A549 (cell line): ENCODE results near the gene ELL2. TPM values are rescaled to one million over a fixed set of nuclear protein-coding genes. Genes with fewer than 3 reads are reported as not detected.
"Not testable (repeated sequence)": the region's sequence is repeated elsewhere in the genome, so short reads cannot be mapped to it uniquely, and the experiment has no call there.

Experiments
- ATAC-seq, 2 experiments: fragments of 200-7000 bp in 1 of 2; fragments of >200 bp in 1 of 2; cut with Nextera tagmentation in 1 of 2; cut with Tn5 transposase in 1 of 2; 3 replicates each; pipeline versions ENCODE4 v1.8.0 to v1.9.1; 2018 to 2020; ENCODE audit warnings: mild to moderate bottlenecking in 1 of 2, moderate library complexity in 1 of 2
- CTCF ChIA-PET: fragments of 300-600 bp; sonication (Branson Sonifier 250); formaldehyde crosslinking; extraction: SDS; loops from one replicate; lab custom pipeline; 2021; ENCODE audit warnings: antibody characterized with exemption, inconsistent platforms; lab: Yijun Ruan, JAX
- POLR2A ChIA-PET: fragments of 350-600 bp; formaldehyde crosslinking; extraction: SDS; loops from one replicate; lab custom pipeline; 2021; ENCODE audit warnings: antibody characterized with exemption, inconsistent platforms; lab: Yijun Ruan, JAX
- DNase-seq, 2 experiments: peaks; one replicate each; pipeline versions ENCODE4 v3.0.0 to v3.0.0-alpha.2; 2011 to 2016; ENCODE audit warnings: low read depth in 1 of 2, low spot score in 1 of 2
- FAIRE-seq: peaks from 2 replicates; lab custom pipeline; 2011; peaks lifted over from hg19 to GRCh38; lab: Jason Lieb, UNC
- H3K27ac ChIP-seq, 2 experiments: fragments of >200 bp; sonication (Bioruptor Twin); formaldehyde crosslinking; 3 replicates each; pipeline ENCODE4 v1.5.1; 2016 to 2017
- H3K4me1 ChIP-seq: fragments of >200 bp; sonication (Bioruptor Twin); formaldehyde crosslinking; 3 replicates; pipeline ENCODE4 v1.6.1; 2016
- H3K4me2 ChIP-seq: fragments of >200 bp; sonication (Bioruptor Twin); formaldehyde crosslinking; 3 replicates; pipeline ENCODE4 v1.6.1; 2016
- H3K4me3 ChIP-seq: fragments of >200 bp; sonication (Bioruptor Twin); formaldehyde crosslinking; 3 replicates; pipeline ENCODE4 v1.5.1; 2016
- H3K9me3 ChIP-seq: fragments of >200 bp; sonication (Bioruptor Twin); formaldehyde crosslinking; 3 replicates; pipeline ENCODE4 v1.6.1; 2016
- BCL3 ChIP-seq: fragments of >200 bp; sonication (Bioruptor Twin); formaldehyde crosslinking; IDR thresholded peaks from 3 replicates; pipeline ENCODE4 v1.6.1; 2016
- CHD4 ChIP-seq: fragments of 200-600 bp; sonication (generic); IDR thresholded peaks from 2 replicates; pipeline ENCODE4 v1.6.1; 2016; ENCODE audit warnings: antibody characterized with exemption, mild to moderate bottlenecking, borderline replicate concordance
- E2F6 ChIP-seq: IDR thresholded peaks from 2 replicates; pipeline ENCODE4 v1.6.1; 2012; ENCODE audit warnings: low read depth, borderline replicate concordance
- FOSL2 ChIP-seq, 2 experiments: fragments of 450-650 bp in 1 of 2; fragments of >200 bp in 1 of 2; sonication (Bioruptor Twin) in 1 of 2; formaldehyde crosslinking; IDR thresholded peaks; 2 replicates each; pipeline versions ENCODE4 v1.5.0 to v1.6.1; 2016 to 2020; ENCODE audit warnings: mild to moderate bottlenecking in 1 of 2, moderate library complexity in 1 of 2
- GATA3 ChIP-seq: IDR thresholded peaks from 2 replicates; pipeline ENCODE4 v1.6.1; 2012; ENCODE audit warnings: borderline replicate concordance
- HMGXB4 ChIP-seq: fragments of 250-450 bp; sonication (Bioruptor Pico); IDR thresholded peaks from 2 replicates; pipeline ENCODE4 v1.5.0; 2021; ENCODE audit warnings: mild to moderate bottlenecking, moderate library complexity, borderline replicate concordance
- HOXB13 ChIP-seq: fragments of 250-450 bp; sonication (Bioruptor Pico); IDR thresholded peaks from 2 replicates; pipeline ENCODE4 v1.5.0; 2020; ENCODE audit warnings: low read depth, mild to moderate bottlenecking, moderate library complexity
- JUN ChIP-seq, 2 experiments: fragments of >200 bp; sonication (Bioruptor Twin); formaldehyde crosslinking; IDR thresholded peaks; 2 replicates in 1 of 2; 3 replicates in 1 of 2; pipeline ENCODE4 v1.6.1; 2016 to 2017
- KDM5A ChIP-seq: fragments of 200-600 bp; sonication (generic); IDR thresholded peaks from 2 replicates; pipeline ENCODE4 v1.6.1; 2016; ENCODE audit warnings: antibody characterized with exemption, mild to moderate bottlenecking
- MAZ ChIP-seq: fragments of 150-350 bp; IDR thresholded peaks from 2 replicates; pipeline ENCODE4 v1.6.1; 2014; ENCODE audit warnings: antibody characterized with exemption, low read depth, low read length, borderline replicate concordance
- NPAS2 ChIP-seq: fragments of 250-450 bp; sonication (Bioruptor Pico); IDR thresholded peaks from 2 replicates; pipeline ENCODE4 v1.8.0; 2022; ENCODE audit warnings: mild to moderate bottlenecking, moderate library complexity, borderline replicate concordance
- POLR2A ChIP-seq: IDR thresholded peaks from 2 replicates; pipeline ENCODE4 v1.6.1; 2012; ENCODE audit warnings: mild to moderate bottlenecking, low read length
- RFX5 ChIP-seq: fragments of 450-650 bp; IDR thresholded peaks from 2 replicates; pipeline ENCODE4 v1.7.1; 2014; ENCODE audit warnings: antibody characterized with exemption, mild to moderate bottlenecking, moderate library complexity
- ZNF302 ChIP-seq: fragments of 250-450 bp; sonication (Bioruptor Pico); IDR thresholded peaks from 2 replicates; pipeline ENCODE4 v1.9.0; 2021; ENCODE audit warnings: inconsistent platforms, mild to moderate bottlenecking, moderate library complexity
- WGBS: methylation state at CpG from one replicate; pipeline ENCODE4 v1.1.6; 2017; ENCODE audit errors: missing lambda C conversion rate; 5-methylcytosine and 5-hydroxymethylcytosine counted together
- polyA plus RNA-seq, 4 experiments: library from polyadenylated mRNA; depleted of rRNA in 3 of 4; stranded (reverse); fragments of >200 nt; fragmentation: RNase III in 1 of 4; extraction: RNeasy Plus Mini Kit Qiagen cat#74134 plus additional on column Dnase treatment in 1 of 4; gene quantifications; 2 replicates in 3 of 4; 3 replicates in 1 of 4; pipeline ENCODE4 v1.2.3, GENCODE V29; 2011 to 2017
- TF ChIP-seq, protein P1 (sequence below): fragments of 250-450 bp; sonication (Bioruptor Pico); IDR thresholded peaks from 2 replicates; pipeline ENCODE4 v1.5.0; 2020; ENCODE audit warnings: low read depth, mild to moderate bottlenecking, moderate library complexity
- TF ChIP-seq, protein P2 (sequence below): fragments of >200 bp; sonication (Bioruptor Twin); formaldehyde crosslinking; IDR thresholded peaks from 3 replicates; pipeline ENCODE4 v1.5.1; 2016

Gene ELL2
- polyA plus RNA-seq, 2 of the 4 experiments (the other 2 are of a cell fraction): 11.8 to 24.2 TPM

GRCh38 chr5:95838556-95838955, 123.1 kb downstream of the ELL2 start (continued):
- no peak for TF ChIP-seq HMGXB4

DNA sequence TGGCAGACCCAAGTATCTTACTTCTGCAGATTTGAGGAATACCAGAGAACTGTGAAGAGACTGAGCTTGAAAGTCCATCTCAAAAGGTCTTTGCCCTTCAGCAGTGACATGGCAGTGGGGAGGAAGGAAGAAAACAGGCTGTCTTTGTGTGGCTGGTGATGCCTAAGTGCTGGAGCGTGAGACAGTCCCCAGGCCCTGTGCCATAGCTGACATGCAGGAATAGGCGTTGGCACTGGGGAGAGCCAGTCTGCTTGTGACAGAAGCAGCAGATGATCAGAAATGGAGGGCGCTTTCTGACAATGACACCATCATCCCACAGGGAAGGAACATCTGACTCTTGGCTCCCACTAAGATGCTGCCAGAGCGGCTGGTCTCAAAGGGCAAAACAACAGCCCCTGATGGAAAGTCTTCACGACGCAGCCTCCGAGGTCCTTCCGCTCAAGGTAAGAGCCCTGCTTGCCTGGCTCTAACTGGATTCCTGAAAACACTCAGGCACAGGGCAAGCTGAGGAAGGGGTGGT, 123.6 kb downstream of the ELL2 start:
- 85% methylated on average over 8 of the region's 8 CpGs for WGBS
- Histone ChIP-seq H3K4me2 (no peak overlapping the region), H3K4me3 (no peak overlapping the region), H3K4me1 (peaks cover 53% of the 10 kb centered on the region), H3K27ac (peak overlapping the region; percentile 38 to 41; a peak in 5 of 6 replicates), H3K9me3 (no peaks in the 10 kb centered on the region)
- no peak for TF ChIP-seq BCL3
- POLR2A ChIA-PET: interaction anchor here (0.5 kb wide), 1 partner anchor 12 kb away, joined by 4 read pairs; no protein-coding TSS in a partner anchor
- CTCF ChIA-PET: interaction anchor here (1.1 to 23.4 kb wide), 7 partner anchors 9 to 194 kb away, joined by 3 to 469 read pairs (median 6); no protein-coding TSS in a partner anchor
- ATAC-seq: no peak
- FAIRE-seq: no peak
- no peak for DNase-seq

GRCh38 chr5:95837492-95837891, 124.2 kb downstream of the ELL2 start:
- DNase-seq (no peak), FAIRE-seq (no peak), ATAC-seq (no peak)
- 89% methylated on average over 5 of the region's 5 CpGs for WGBS
- POLR2A ChIA-PET: interaction anchor here (0.5 kb wide), 1 partner anchor 13 kb away, joined by 4 read pairs; no protein-coding TSS in a partner anchor
- Histone ChIP-seq H3K4me2 (no peak overlapping the region), H3K4me1 (peaks cover 53% of the 10 kb centered on the region), H3K4me3 (no peak overlapping the region), H3K9me3 (no peaks in the 10 kb centered on the region), H3K27ac (peak overlapping the region; percentile 38 to 41; a peak in 3 of 6 replicates)
- TF ChIP-seq FOSL2 (IDR thresholded peaks at IDR 0.05) (no peak), FOSL2 (CRISPR knock-in tag; IDR thresholded peaks at IDR 0.05) (no peak), CHD4 (no peak), HOXB13 (CRISPR knock-in tag) (no peak), POLR2A (no peak), GATA3 (no peak), NPAS2 (CRISPR knock-in tag) (no peak), MAZ (no peak), E2F6 (no peak), RFX5 (no peak), KDM5A (no peak), JUN (IDR thresholded peaks at IDR 0.05) (no peak), ZNF302 (no peak)
- TF ChIP-seq, protein P1, sequence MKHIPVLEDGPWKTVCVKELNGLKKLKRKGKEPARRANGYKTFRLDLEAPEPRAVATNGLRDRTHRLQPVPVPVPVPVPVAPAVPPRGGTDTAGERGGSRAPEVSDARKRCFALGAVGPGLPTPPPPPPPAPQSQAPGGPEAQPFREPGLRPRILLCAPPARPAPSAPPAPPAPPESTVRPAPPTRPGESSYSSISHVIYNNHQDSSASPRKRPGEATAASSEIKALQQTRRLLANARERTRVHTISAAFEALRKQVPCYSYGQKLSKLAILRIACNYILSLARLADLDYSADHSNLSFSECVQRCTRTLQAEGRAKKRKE (CRISPR knock-in tag): no peak
- TF ChIP-seq, protein P2, sequence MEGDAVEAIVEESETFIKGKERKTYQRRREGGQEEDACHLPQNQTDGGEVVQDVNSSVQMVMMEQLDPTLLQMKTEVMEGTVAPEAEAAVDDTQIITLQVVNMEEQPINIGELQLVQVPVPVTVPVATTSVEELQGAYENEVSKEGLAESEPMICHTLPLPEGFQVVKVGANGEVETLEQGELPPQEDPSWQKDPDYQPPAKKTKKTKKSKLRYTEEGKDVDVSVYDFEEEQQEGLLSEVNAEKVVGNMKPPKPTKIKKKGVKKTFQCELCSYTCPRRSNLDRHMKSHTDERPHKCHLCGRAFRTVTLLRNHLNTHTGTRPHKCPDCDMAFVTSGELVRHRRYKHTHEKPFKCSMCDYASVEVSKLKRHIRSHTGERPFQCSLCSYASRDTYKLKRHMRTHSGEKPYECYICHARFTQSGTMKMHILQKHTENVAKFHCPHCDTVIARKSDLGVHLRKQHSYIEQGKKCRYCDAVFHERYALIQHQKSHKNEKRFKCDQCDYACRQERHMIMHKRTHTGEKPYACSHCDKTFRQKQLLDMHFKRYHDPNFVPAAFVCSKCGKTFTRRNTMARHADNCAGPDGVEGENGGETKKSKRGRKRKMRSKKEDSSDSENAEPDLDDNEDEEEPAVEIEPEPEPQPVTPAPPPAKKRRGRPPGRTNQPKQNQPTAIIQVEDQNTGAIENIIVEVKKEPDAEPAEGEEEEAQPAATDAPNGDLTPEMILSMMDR: no peak
- CTCF ChIA-PET: interaction anchor here (0.7 to 23.4 kb wide), 2 partner anchors 10 to 51 kb away, joined by 3 to 469 read pairs; no protein-coding TSS in a partner anchor

GRCh38 chr5:95836971-95837370, 124.7 kb downstream of the ELL2 start:
- Histone ChIP-seq H3K4me2 (0 out of 3 replicates have a peak overlapping the region, but pooled peaks have one; percentile 78), H3K27ac (peak overlapping the region; percentile 26 to 40; a peak in 4 of 6 replicates), H3K4me1 (peaks cover 50% of the 10 kb centered on the region)
- POLR2A ChIA-PET: interaction anchor here (0.5 kb wide), 1 partner anchor 824 kb away, joined by 3 read pairs; no protein-coding TSS in a partner anchor
- WGBS: 92% methylated on average over 4 of the region's 4 CpGs
- not testable (repeated sequence) for FAIRE-seq, H3K9me3 ChIP-seq, DNase-seq, ATAC-seq, H3K4me3 ChIP-seq
- CTCF ChIA-PET: interaction anchor here (0.7 to 23.4 kb wide), 6 partner anchors 7 to 172 kb away, joined by 3 to 469 read pairs (median 6); no protein-coding TSS in a partner anchor
